Body of pancreas (tissue), 4 donors: ENCODE results near the gene ARFGAP2.

Experiments
- CTCF ChIP-seq, 7 experiments: fragments of 450-650 bp in 4 of 7; fragments of 200-600 bp in 3 of 7; sonication (generic) in 3 of 7; IDR thresholded peaks; one replicate each; pipeline ENCODE4 v1.5.1; 2016 to 2019; ENCODE audit warnings: antibody characterized with exemption in 7 of 7
- POLR2A ChIP-seq, 3 donors: fragments of 450-650 bp; IDR thresholded peaks; one replicate each; pipeline ENCODE4 v1.6.1; 2016; ENCODE audit warnings: antibody characterized with exemption in 3 of 3, mild to moderate bottlenecking in 2 of 3

GRCh38 chr11:47158242-47158641, 18.4 kb downstream of the ARFGAP2 start:
- TF ChIP-seq POLR2A (IDR thresholded peaks at IDR 0.05) (no peak), CTCF (IDR thresholded peaks at IDR 0.05) (no peak)
